Progenitor cell of endocrine pancreas (in vitro differentiated cells): ENCODE measurements around the gene CISTR. TPM values are rescaled to one million over a fixed set of nuclear protein-coding genes. Genes with fewer than 3 reads are reported as not detected.

Source experiments
- DNase-seq: peaks from one replicate; pipeline ENCODE4 v3.0.0; 2021; ENCODE audit warnings: low spot score; ENCODE audit not compliant: unreplicated experiment
- H3K27ac Mint-ChIP-seq: 2 replicates; pipeline ENCODE4 v1.8.0; 2021; ENCODE audit warnings: mild to moderate bottlenecking, moderate library complexity, mixed read lengths
- H3K27me3 Mint-ChIP-seq: 2 replicates; pipeline ENCODE4 v1.8.0; 2021; ENCODE audit warnings: mixed read lengths
- H3K36me3 Mint-ChIP-seq: 2 replicates; pipeline ENCODE4 v1.8.0; 2022; ENCODE audit warnings: mixed read lengths; ENCODE audit not compliant: insufficient read depth
- H3K4me1 Mint-ChIP-seq: 2 replicates; pipeline ENCODE4 v1.8.0; 2021; ENCODE audit warnings: low read depth, mixed read lengths
- H3K4me3 Mint-ChIP-seq: 2 replicates; pipeline ENCODE4 v1.8.0; 2021; ENCODE audit warnings: low read depth, mild to moderate bottlenecking, moderate library complexity, mixed read lengths
- H3K9me3 Mint-ChIP-seq: 2 replicates; pipeline ENCODE4 v1.8.0; 2021; ENCODE audit warnings: low read depth, mixed read lengths
- total RNA-seq: library from RNA; stranded (reverse); gene quantifications from 2 replicates; pipeline ENCODE4 v1.2.1, GENCODE V29; 2021
- TF ChIP-seq, protein P1 (sequence below): fragments of 200-600 bp; sonication (generic); IDR thresholded peaks from one replicate; pipeline ENCODE4 v1.5.0; 2021; ENCODE audit warnings: antibody characterized with exemption, mild to moderate bottlenecking; ENCODE audit not compliant: unreplicated experiment

CISTR gene
- total RNA-seq, 1 donor from 2014 or later: not detected

DNA sequence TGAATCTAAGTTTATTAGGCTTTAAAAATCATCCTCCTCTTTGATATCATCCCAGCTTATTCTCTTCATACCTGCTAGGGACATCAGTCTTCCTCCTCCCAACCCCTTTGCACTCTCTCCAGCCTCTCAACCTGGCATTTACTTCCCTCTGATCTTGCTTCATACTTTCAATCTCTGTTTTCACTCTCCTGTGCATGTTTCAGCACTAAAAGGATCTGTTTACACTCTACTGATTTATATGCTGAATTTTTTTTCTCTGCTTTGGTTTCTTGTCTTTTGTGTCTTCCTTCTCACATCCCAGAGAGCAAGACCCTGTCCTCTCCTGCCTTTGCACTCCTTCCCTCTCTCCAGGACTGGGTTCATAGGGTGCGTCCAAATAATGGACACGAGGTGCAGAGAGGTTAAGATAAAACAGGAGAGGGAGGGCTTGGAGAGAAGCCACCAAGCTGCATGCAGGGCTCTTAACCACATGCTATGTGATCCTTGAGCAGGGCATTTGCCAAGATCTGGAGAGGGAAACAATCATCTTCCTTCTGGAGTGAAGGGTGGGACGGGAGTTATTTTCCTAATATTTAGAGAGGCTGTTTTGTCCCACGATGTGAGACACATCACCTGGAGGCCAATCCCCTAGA lies 3.0 kb upstream of the CISTR start:
- DNase-seq: no peak
- TF ChIP-seq, protein P1, sequence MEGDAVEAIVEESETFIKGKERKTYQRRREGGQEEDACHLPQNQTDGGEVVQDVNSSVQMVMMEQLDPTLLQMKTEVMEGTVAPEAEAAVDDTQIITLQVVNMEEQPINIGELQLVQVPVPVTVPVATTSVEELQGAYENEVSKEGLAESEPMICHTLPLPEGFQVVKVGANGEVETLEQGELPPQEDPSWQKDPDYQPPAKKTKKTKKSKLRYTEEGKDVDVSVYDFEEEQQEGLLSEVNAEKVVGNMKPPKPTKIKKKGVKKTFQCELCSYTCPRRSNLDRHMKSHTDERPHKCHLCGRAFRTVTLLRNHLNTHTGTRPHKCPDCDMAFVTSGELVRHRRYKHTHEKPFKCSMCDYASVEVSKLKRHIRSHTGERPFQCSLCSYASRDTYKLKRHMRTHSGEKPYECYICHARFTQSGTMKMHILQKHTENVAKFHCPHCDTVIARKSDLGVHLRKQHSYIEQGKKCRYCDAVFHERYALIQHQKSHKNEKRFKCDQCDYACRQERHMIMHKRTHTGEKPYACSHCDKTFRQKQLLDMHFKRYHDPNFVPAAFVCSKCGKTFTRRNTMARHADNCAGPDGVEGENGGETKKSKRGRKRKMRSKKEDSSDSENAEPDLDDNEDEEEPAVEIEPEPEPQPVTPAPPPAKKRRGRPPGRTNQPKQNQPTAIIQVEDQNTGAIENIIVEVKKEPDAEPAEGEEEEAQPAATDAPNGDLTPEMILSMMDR: no peak
- Mint-ChIP-seq H3K9me3 (no peaks in the 10 kb centered on the region), H3K36me3 (no peaks in the 10 kb centered on the region), H3K27ac (no peak overlapping the region), H3K4me1 (peaks cover 27% of the 10 kb centered on the region), H3K4me3 (no peak overlapping the region), H3K27me3 (peaks cover 23% of the 10 kb centered on the region)

DNA sequence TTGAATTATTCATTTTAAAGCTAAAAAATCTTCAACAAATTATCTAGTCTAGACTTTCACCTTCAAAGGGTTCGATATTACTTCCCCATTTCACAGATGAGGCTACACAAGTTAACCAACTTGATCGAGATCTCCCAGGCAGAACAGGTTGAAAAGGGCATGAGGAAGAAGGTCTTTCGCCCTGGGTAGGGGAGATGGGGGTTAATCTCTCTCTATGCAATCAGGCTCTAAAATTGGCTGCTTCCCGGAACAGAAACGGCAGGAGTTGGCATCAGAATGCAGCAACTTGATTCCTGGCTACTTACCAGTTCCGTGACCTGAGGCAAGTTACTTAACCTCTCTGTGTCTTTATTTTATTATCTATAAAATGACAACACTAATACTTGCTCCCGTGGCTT lies 2.4 kb upstream of the CISTR start:
- Mint-ChIP-seq H3K36me3 (no peaks in the 10 kb centered on the region), H3K27ac (no peak overlapping the region), H3K4me3 (no peak overlapping the region), H3K27me3 (peaks cover 17% of the 10 kb centered on the region), H3K4me1 (peaks cover 27% of the 10 kb centered on the region), H3K9me3 (no peaks in the 10 kb centered on the region)
- DNase-seq: no peak
- TF ChIP-seq, protein P1: no peak

DNA sequence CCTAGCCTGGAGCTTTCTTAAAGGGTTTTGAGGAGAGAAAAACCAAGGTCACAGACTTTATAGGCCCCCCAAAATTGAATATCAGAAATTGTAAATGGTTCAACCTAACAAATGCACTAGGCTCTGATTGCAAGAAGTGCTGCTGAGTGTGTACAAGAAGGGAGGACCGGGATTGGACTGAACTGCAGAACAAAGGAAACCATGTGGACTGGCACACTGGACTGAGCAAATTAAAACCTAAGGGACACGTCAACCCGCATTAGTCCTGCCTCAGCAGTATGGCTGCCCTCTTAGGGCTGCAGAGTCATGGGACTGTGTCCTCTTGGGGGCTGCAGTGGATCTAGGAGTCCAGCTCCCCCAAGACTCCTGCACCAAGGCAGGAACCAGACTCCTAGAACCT lies 842 bp upstream of the CISTR start:
- peaks cover 3% of the 10 kb centered on the region for H3K27me3 Mint-ChIP-seq

DNA sequence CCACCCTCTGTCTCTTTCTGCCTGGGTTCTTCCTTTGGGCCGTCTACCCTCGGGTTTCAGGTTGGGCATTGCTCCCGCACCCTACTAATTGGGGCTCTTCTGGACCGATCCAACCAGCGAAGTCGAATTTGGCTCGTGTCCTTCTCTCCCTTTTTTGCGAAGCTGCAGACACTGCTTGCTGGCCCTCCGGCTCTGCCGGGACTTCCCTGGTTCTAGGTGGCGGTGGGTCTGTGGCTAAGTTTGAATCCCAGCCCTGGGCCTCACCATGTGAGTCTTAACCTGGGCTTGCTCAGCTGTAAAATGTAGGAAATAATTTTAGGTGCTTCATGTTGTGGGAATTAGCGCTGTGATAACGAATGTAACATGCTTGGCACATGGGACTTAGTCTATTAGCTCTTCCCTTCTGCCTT lies 418 bp upstream of the CISTR start:
- peaks cover 3% of the 10 kb centered on the region for H3K27me3 Mint-ChIP-seq
- DNase-seq: no peak
- H3K36me3 Mint-ChIP-seq: no peaks in the 10 kb centered on the region
- peaks cover 19% of the 10 kb centered on the region for H3K4me1 Mint-ChIP-seq
- TF ChIP-seq, protein P1: no peak
- H3K27ac Mint-ChIP-seq: no peak overlapping the region
- no peak overlapping the region for H3K4me3 Mint-ChIP-seq
- no peaks in the 10 kb centered on the region for H3K9me3 Mint-ChIP-seq

More for the DNA sequence above, 842 bp upstream of the CISTR start:
- TF ChIP-seq, protein P1: no peak
- no peak for DNase-seq
- Mint-ChIP-seq H3K36me3 (no peaks in the 10 kb centered on the region), H3K9me3 (no peaks in the 10 kb centered on the region), H3K27ac (no peak overlapping the region), H3K4me3 (no peak overlapping the region), H3K4me1 (peaks cover 20% of the 10 kb centered on the region)

DNA sequence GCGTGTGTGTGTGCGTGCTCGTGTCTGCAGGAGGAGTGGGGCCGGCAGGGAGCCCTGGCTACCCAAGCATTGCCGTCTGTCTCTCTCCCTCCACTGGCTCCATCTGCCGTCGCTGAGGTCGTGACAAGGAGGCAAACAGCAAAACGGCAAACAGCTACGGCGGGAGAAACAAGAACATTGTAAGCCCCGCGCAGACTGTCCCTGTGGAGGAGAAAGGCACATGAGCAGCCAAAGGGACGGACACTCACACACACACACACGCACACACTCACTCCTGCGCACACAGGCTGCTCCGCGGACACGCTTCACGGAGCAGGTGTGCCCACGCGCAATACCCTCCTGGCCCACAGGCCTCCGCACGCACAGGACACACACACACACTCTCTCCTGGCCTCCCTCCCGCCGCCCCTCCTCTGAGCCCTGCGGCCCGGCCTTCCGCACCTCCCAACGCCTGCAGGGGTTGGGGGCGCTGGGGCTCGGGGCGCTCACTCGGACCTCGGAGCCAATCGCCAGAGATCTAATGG lies 905 bp downstream of the CISTR start:
- H3K9me3 Mint-ChIP-seq: no peaks in the 10 kb centered on the region
- H3K4me3 Mint-ChIP-seq: no peak overlapping the region
- H3K4me1 Mint-ChIP-seq: peaks cover 9% of the 10 kb centered on the region
- H3K36me3 Mint-ChIP-seq: no peaks in the 10 kb centered on the region
- H3K27ac Mint-ChIP-seq: no peak overlapping the region
- no peak for DNase-seq
- H3K27me3 Mint-ChIP-seq: peaks cover 8% of the 10 kb centered on the region
- TF ChIP-seq, protein P1: no peak
